SK-N-SH (cell line): ENCODE measurements around the gene SND1. TPM values are rescaled to one million over a fixed set of nuclear protein-coding genes. Genes with fewer than 3 reads are reported as not detected.
A peak's percentile ranks its signal among the peaks of the same experiment; 100 is the strongest.

ENCODE experiments used
- CTCF ChIA-PET: fragments of 300-600, 350-600 bp; formaldehyde crosslinking; extraction: SDS; loops from one replicate; lab custom pipeline; 2021; lab: Yijun Ruan, JAX
- POLR2A ChIA-PET: fragments of 350-600 bp; sonication (Branson Sonifier 250); formaldehyde crosslinking; extraction: SDS; loops from one replicate; lab custom pipeline; 2020; ENCODE audit warnings: antibody characterized with exemption, inconsistent platforms; lab: Yijun Ruan, JAX
- DNase-seq: peaks from one replicate; pipeline ENCODE4 v3.0.0; 2012
- H2AFZ ChIP-seq: fragments of 200-600 bp; sonication (generic); 2 replicates; pipeline ENCODE4 v1.8.1; 2016; ENCODE audit warnings: antibody characterized with exemption, mild to moderate bottlenecking, low read depth
- H3F3A ChIP-seq: fragments of 200-600 bp; sonication (generic); replicated peaks from 2 replicates; pipeline ENCODE3; 2016; ENCODE audit warnings: antibody characterized with exemption, mild to moderate bottlenecking; ENCODE audit not compliant: insufficient read depth
- H3K27ac ChIP-seq, 2 experiments: fragments of 200-500 bp in 1 of 2; fragments of 200-600 bp in 1 of 2; sonication (Bioruptor generic) in 1 of 2; sonication (generic), shearing (Covaris generic) in 1 of 2; 2 replicates each; pipeline versions ENCODE4 v1.5.1 to v1.6.1; 2014 to 2016; ENCODE audit warnings: low read depth in 2 of 2, inconsistent platforms in 1 of 2, low read length in 1 of 2, mild to moderate bottlenecking in 1 of 2, mixed read lengths in 1 of 2
- H3K27me3 ChIP-seq: fragments of 200-600 bp; sonication (generic), shearing (Covaris generic); 2 replicates; pipeline ENCODE4 v1.6.1; 2016; ENCODE audit warnings: mixed run types; ENCODE audit not compliant: insufficient read depth
- H3K36me3 ChIP-seq, 2 experiments: fragments of 200-500 bp in 1 of 2; fragments of 200-600 bp in 1 of 2; sonication (Bioruptor generic) in 1 of 2; sonication (generic) in 1 of 2; replicated peaks in 1 of 2; 2 replicates each; pipeline versions ENCODE3 to v1.5.1; 2014 to 2016; ENCODE audit warnings: low read length in 1 of 2, mild to moderate bottlenecking in 1 of 2; ENCODE audit not compliant: insufficient read depth in 2 of 2, control insufficient read depth in 1 of 2
- H3K4me1 ChIP-seq, 2 experiments: fragments of 200-500 bp in 1 of 2; fragments of 200-600 bp in 1 of 2; sonication (Bioruptor generic) in 1 of 2; sonication (generic), shearing (Covaris generic) in 1 of 2; 2 replicates each; pipeline versions ENCODE4 v1.5.1 to v1.6.1; 2014 to 2016; ENCODE audit warnings: low read depth in 1 of 2, low read length in 1 of 2, mixed run types in 1 of 2; ENCODE audit not compliant: insufficient read depth in 2 of 2, control insufficient read depth in 1 of 2
- H3K4me2 ChIP-seq: fragments of 200-600 bp; sonication (generic), shearing (Covaris generic); 2 replicates; pipeline ENCODE4 v1.6.1; 2017; ENCODE audit warnings: mixed run types
- H3K4me3 ChIP-seq, 2 experiments: fragments of 200-500 bp in 1 of 2; fragments of 200-600 bp in 1 of 2; sonication (Bioruptor generic) in 1 of 2; sonication (generic), shearing (Covaris generic) in 1 of 2; 2 replicates each; pipeline versions ENCODE4 v1.5.1 to v1.8.1; 2014 to 2016; ENCODE audit warnings: low read depth in 2 of 2, inconsistent platforms in 1 of 2, low read length in 1 of 2, mild to moderate bottlenecking in 1 of 2, mixed read lengths in 1 of 2, moderate library complexity in 1 of 2
- H3K79me2 ChIP-seq: fragments of 200-600 bp; sonication (generic); 2 replicates; pipeline ENCODE4 v1.8.1; 2017; ENCODE audit warnings: mild to moderate bottlenecking; ENCODE audit not compliant: insufficient read depth
- H3K9ac ChIP-seq: fragments of 200-600 bp; sonication (generic); 2 replicates; pipeline ENCODE4 v1.6.1; 2017; ENCODE audit warnings: mixed run types
- H3K9me2 ChIP-seq: fragments of 200-600 bp; sonication (generic); 2 replicates; pipeline ENCODE4 v1.6.1; 2017; ENCODE audit warnings: mixed run types
- H3K9me3 ChIP-seq: fragments of 200-600 bp; sonication (generic); 2 replicates; pipeline ENCODE4 v1.6.1; 2017; ENCODE audit warnings: mixed run types, mild to moderate bottlenecking, moderate library complexity
- H4K20me1 ChIP-seq: fragments of 200-600 bp; sonication (generic); 2 replicates; pipeline ENCODE4 v1.6.1; 2017; ENCODE audit warnings: mild to moderate bottlenecking, mixed run types; ENCODE audit not compliant: insufficient read depth
- CHD2 ChIP-seq: fragments of 150-350 bp; IDR thresholded peaks from 2 replicates; pipeline ENCODE4 v1.6.1; 2018; ENCODE audit warnings: low read length; ENCODE audit not compliant: partially characterized antibody
- CTCF ChIP-seq: fragments of 200-600 bp; sonication (generic); IDR thresholded peaks from 2 replicates; pipeline ENCODE4 v1.6.1; 2017; ENCODE audit warnings: antibody characterized with exemption, mild to moderate bottlenecking, moderate library complexity
- EZH2phosphoT487 ChIP-seq: fragments of 200-600 bp; sonication (generic); IDR thresholded peaks from 2 replicates; pipeline ENCODE4 v1.6.1; 2017; ENCODE audit warnings: low read depth, mixed run types, mild to moderate bottlenecking, antibody characterized with exemption, moderate library complexity, borderline replicate concordance
- GABPA ChIP-seq: IDR thresholded peaks from 2 replicates; pipeline ENCODE4 v1.4.0; 2012; ENCODE audit warnings: low read depth, mild to moderate bottlenecking
- GATA2 ChIP-seq: sonication (generic); formaldehyde crosslinking; IDR thresholded peaks from 2 replicates; pipeline ENCODE4 v1.5.0; 2020; ENCODE audit warnings: mild to moderate bottlenecking, missing genetic modification reagents
- MAX ChIP-seq: IDR thresholded peaks from 2 replicates; pipeline ENCODE4 v1.4.0; 2012; ENCODE audit warnings: low read depth
- MEF2A ChIP-seq: IDR thresholded peaks from 2 replicates; pipeline ENCODE4 v1.4.0; 2012; ENCODE audit warnings: low read depth, borderline replicate concordance
- NRF1 ChIP-seq: IDR thresholded peaks from 2 replicates; pipeline ENCODE4 v1.6.1; 2012; ENCODE audit warnings: low read depth, mild to moderate bottlenecking, low read length
- PBX3 ChIP-seq: IDR thresholded peaks from 2 replicates; pipeline ENCODE4; 2012
- POLR2AphosphoS5 ChIP-seq: IDR thresholded peaks from 2 replicates; pipeline ENCODE4 v1.6.1; 2012; ENCODE audit warnings: low read depth, low read length
- RXRA ChIP-seq: IDR thresholded peaks from 2 replicates; pipeline ENCODE4 v1.4.0; 2012; ENCODE audit warnings: low read depth, mild to moderate bottlenecking, borderline replicate concordance
- SIN3A ChIP-seq: IDR thresholded peaks from 2 replicates; pipeline ENCODE4 v1.6.1; 2012; ENCODE audit warnings: low read depth, mild to moderate bottlenecking, low read length, moderate library complexity, borderline replicate concordance
- TAF1 ChIP-seq: IDR thresholded peaks from 2 replicates; pipeline ENCODE4 v1.6.1; 2012; ENCODE audit warnings: low read depth, mild to moderate bottlenecking, low read length, moderate library complexity, borderline replicate concordance
- TCF12 ChIP-seq: IDR thresholded peaks from 2 replicates; pipeline ENCODE4 v1.4.0; 2012
- USF1 ChIP-seq: IDR thresholded peaks from 2 replicates; pipeline ENCODE4 v1.4.0; 2012; ENCODE audit warnings: low read depth, borderline replicate concordance
- YY1 ChIP-seq: IDR thresholded peaks from 2 replicates; pipeline ENCODE4 v1.4.0; 2012; ENCODE audit warnings: low read depth, mild to moderate bottlenecking
- ZBTB33 ChIP-seq: IDR thresholded peaks from 2 replicates; pipeline ENCODE4 v1.4.0; 2012; ENCODE audit warnings: low read depth, borderline replicate concordance
- WGBS: methylation state at CpG from one replicate; pipeline ENCODE4 v1.1.6; 2017; ENCODE audit warnings: low lambda C conversion rate; 5-methylcytosine and 5-hydroxymethylcytosine counted together
- polyA plus RNA-seq, 3 experiments: library from polyadenylated mRNA; depleted of rRNA; stranded (reverse); fragments of >200 nt; gene quantifications; 2 replicates each; pipeline ENCODE4 v1.2.3, GENCODE V29; 2012

The SND1 gene
- polyA plus RNA-seq, 1 of the 3 experiments (the other 2 are of a cell fraction) = 165 TPM

GRCh38 chr7:127900141-127900540, 248.1 kb downstream of the SND1 start:
- Histone ChIP-seq H3K9me2 (no peaks in the 10 kb centered on the region), H2AFZ (no peak overlapping the region), H3K4me2 (peak overlapping the region; percentile 13), H3K79me2 (peaks cover 55% of the 10 kb centered on the region; the same call in 1 of the 2 replicates), H3F3A (peaks cover 8% of the 10 kb centered on the region), H4K20me1 (peaks cover 62% of the 10 kb centered on the region), H3K27ac (no peak overlapping the region; a peak in 1 of 4 replicates), H3K4me3 (no peak overlapping the region), H3K9me3 (no peaks in the 10 kb centered on the region), H3K27me3 (no peaks in the 10 kb centered on the region), H3K9ac (no peak overlapping the region), H3K4me1 (peaks cover 25 to 45% of the 10 kb centered on the region in 2 experiments), H3K36me3 (peaks cover 8 to 12% of the 10 kb centered on the region in 2 experiments)
- POLR2A ChIA-PET = no interaction called here
- CTCF ChIA-PET = interaction anchor here (0.6 to 2.6 kb wide), 6 partner anchors 41 to 311 kb away, joined by 3 to 7 read pairs (median 3); no protein-coding TSS in a partner anchor
- WGBS = over 99% methylated on average over 4 of the region's 4 CpGs
- no peak for DNase-seq
- TF ChIP-seq CHD2 = no peak
- TF ChIP-seq GATA2 (CRISPR knock-in tag) = no peak
- no peak for TF ChIP-seq ZBTB33
- TF ChIP-seq POLR2AphosphoS5 = no peak

GRCh38 chr7:127900732-127901685, 249.0 kb downstream of the SND1 start:
- Histone ChIP-seq H3K4me2 (peak overlapping the region; percentile 13), H4K20me1 (peaks cover 66% of the 10 kb centered on the region), H3F3A (peaks cover 16% of the 10 kb centered on the region), H3K27ac (no peak overlapping the region; a peak in 1 of 4 replicates), H3K9me2 (no peaks in the 10 kb centered on the region), H3K9ac (no peak overlapping the region), H3K4me1 (peaks cover 25 to 54% of the 10 kb centered on the region in 2 experiments), H3K9me3 (no peaks in the 10 kb centered on the region), H3K4me3 (no peak overlapping the region), H3K27me3 (no peaks in the 10 kb centered on the region), H2AFZ (no peak overlapping the region), H3K36me3 (peaks cover 10 to 12% of the 10 kb centered on the region in 2 experiments), H3K79me2 (peaks cover 55% of the 10 kb centered on the region; the same call in 1 of the 2 replicates)
- DNase-seq = no peak
- CTCF ChIA-PET = interaction anchor here (1.1 to 2.6 kb wide), 4 partner anchors 40 to 309 kb away, joined by 3 to 7 read pairs (median 4); no protein-coding TSS in a partner anchor
- WGBS = 92% methylated on average over 5 of the region's 5 CpGs
- POLR2A ChIA-PET = no interaction called here
- no peak for TF ChIP-seq TCF12
- TF ChIP-seq CTCF = no peak
- TF ChIP-seq MEF2A = no peak
- no peak for TF ChIP-seq RXRA
- TF ChIP-seq TAF1 = no peak
- TF ChIP-seq MAX = no peak
- no peak for TF ChIP-seq NRF1
- TF ChIP-seq SIN3A = no peak
- no peak for TF ChIP-seq USF1
- no peak for TF ChIP-seq YY1
- no peak for TF ChIP-seq EZH2phosphoT487
- no peak for TF ChIP-seq ZBTB33
- no peak for TF ChIP-seq PBX3
- TF ChIP-seq GABPA = no peak
